Suprapubic skin (tissue), 3 donors: Measurements from ENCODE around the gene MEGF9.

Source experiments
- CTCF ChIP-seq, 2 donors: fragments of 200-600 bp in 1 of 2; fragments of 450-650 bp in 1 of 2; sonication (generic) in 1 of 2; IDR thresholded peaks; one replicate each; pipeline ENCODE4 v1.5.1; 2016 to 2019; ENCODE audit warnings: antibody characterized with exemption in 2 of 2, mild to moderate bottlenecking in 1 of 2, moderate library complexity in 1 of 2
- EP300 ChIP-seq: sonication (generic); formaldehyde crosslinking; IDR thresholded peaks from one replicate; pipeline ENCODE4 v1.6.1; 2017; ENCODE audit warnings: antibody characterized with exemption

GRCh38 chr9:120603591-120603990, 110.7 kb downstream of the MEGF9 start:
- TF ChIP-seq EP300 (no peak), CTCF (IDR thresholded peaks at IDR 0.05) (no peak)
